Mesothelial cell of epicardium (in vitro differentiated cells): ENCODE measurements around the gene EMX2. TPM values are rescaled to one million over a fixed set of nuclear protein-coding genes. Genes with fewer than 3 reads are reported as not detected.

Experiments used
- DNase-seq, 2 experiments: peaks; one replicate each; pipeline ENCODE4 v3.0.0; 2021; ENCODE audit warnings: low spot score in 2 of 2; ENCODE audit not compliant: unreplicated experiment in 2 of 2
- H3K27ac Mint-ChIP-seq: 2 replicates; pipeline ENCODE4 v1.8.0; 2021; ENCODE audit warnings: mixed read lengths
- H3K27me3 Mint-ChIP-seq: 2 replicates; pipeline ENCODE4 v1.8.0; 2021; ENCODE audit warnings: low read depth, mixed read lengths
- H3K36me3 Mint-ChIP-seq: 2 replicates; pipeline ENCODE4 v1.8.0; 2021; ENCODE audit warnings: mixed read lengths
- H3K4me1 Mint-ChIP-seq: 2 replicates; pipeline ENCODE4 v1.8.0; 2021; ENCODE audit warnings: mixed read lengths
- H3K4me3 Mint-ChIP-seq: 2 replicates; pipeline ENCODE4 v1.8.0; 2021; ENCODE audit warnings: mild to moderate bottlenecking, moderate library complexity, mixed read lengths
- H3K9me3 Mint-ChIP-seq: 2 replicates; pipeline ENCODE4 v1.8.0; 2021; ENCODE audit warnings: mixed read lengths
- CTCF ChIP-seq: fragments of 200-600 bp; sonication (generic); IDR thresholded peaks from one replicate; pipeline ENCODE4 v1.5.0; 2021; ENCODE audit warnings: antibody characterized with exemption; ENCODE audit not compliant: unreplicated experiment
- total RNA-seq: library from RNA; stranded (reverse); gene quantifications from 3 replicates; pipeline ENCODE4 v1.2.1, GENCODE V29; 2021

Gene EMX2
- total RNA-seq, 1 donor from 2014 or later: 2.8 TPM

GRCh38 chr10:117547016-117547715, 4.6 kb downstream of the EMX2 start:
- Mint-ChIP-seq H3K4me3 (no peak overlapping the region), H3K9me3 (no peaks in the 10 kb centered on the region), H3K27ac (no peak overlapping the region), H3K27me3 (peaks cover 96% of the 10 kb centered on the region), H3K36me3 (peaks cover 1% of the 10 kb centered on the region), H3K4me1 (peaks cover 26% of the 10 kb centered on the region)
- no peak for DNase-seq
- TF ChIP-seq CTCF: no peak

GRCh38 chr10:117547716-117548668, 5.4 kb downstream of the EMX2 start:
- H3K27me3 Mint-ChIP-seq: peaks cover 98% of the 10 kb centered on the region
- H3K36me3 Mint-ChIP-seq: peaks cover 1% of the 10 kb centered on the region
- no peaks in the 10 kb centered on the region for H3K9me3 Mint-ChIP-seq
- no peak for DNase-seq
- peaks cover 30% of the 10 kb centered on the region for H3K4me1 Mint-ChIP-seq
- H3K4me3 Mint-ChIP-seq: no peak overlapping the region
- H3K27ac Mint-ChIP-seq: no peak overlapping the region
- TF ChIP-seq CTCF: no peak

GRCh38 chr10:117549100-117549585, 6.6 kb downstream of the EMX2 start:
- Mint-ChIP-seq H3K9me3 (no peaks in the 10 kb centered on the region), H3K27ac (no peak overlapping the region), H3K27me3 (peaks cover 98% of the 10 kb centered on the region), H3K36me3 (peaks cover 1% of the 10 kb centered on the region), H3K4me3 (no peak overlapping the region), H3K4me1 (peaks cover 31% of the 10 kb centered on the region)
- no peak for DNase-seq
- no peak for TF ChIP-seq CTCF

- Mint-ChIP-seq H3K4me1 (peaks cover 25% of the 10 kb centered on the region), H3K4me3 (no peak overlapping the region)
- no peak for DNase-seq
These were observed 7.5 kb downstream of the EMX2 start for GRCh38 chr10:117550076-117550475.

More at GRCh38 chr10:117550076-117550475, 7.5 kb downstream of the EMX2 start:
- no peak for TF ChIP-seq CTCF
- H3K27ac Mint-ChIP-seq: no peak overlapping the region
- H3K36me3 Mint-ChIP-seq: peaks cover 1% of the 10 kb centered on the region
- H3K9me3 Mint-ChIP-seq: no peaks in the 10 kb centered on the region
- peaks cover 98% of the 10 kb centered on the region for H3K27me3 Mint-ChIP-seq
